Skeletal muscle satellite cell (primary cell): ENCODE results near the gene CLDN15.
"Not testable (repeated sequence)": the region's sequence is repeated elsewhere in the genome, so short reads cannot be mapped to it uniquely, and the experiment has no call there.

Experiments used
- H3K27me3 ChIP-seq: 2 replicates; pipeline ENCODE4 v1.7.0; 2013; ENCODE audit warnings: low read length; ENCODE audit not compliant: control insufficient read depth, insufficient read depth
- H3K36me3 ChIP-seq: 2 replicates; pipeline ENCODE4 v1.7.0; 2013; ENCODE audit warnings: mild to moderate bottlenecking, control low read depth, low read length; ENCODE audit not compliant: insufficient read depth
- H3K4me1 ChIP-seq: 2 replicates; pipeline ENCODE4 v1.7.0; 2013; ENCODE audit warnings: low read length; ENCODE audit not compliant: control insufficient read depth, insufficient read depth
- H3K4me2 ChIP-seq: 2 replicates; pipeline ENCODE4 v1.7.0; 2013; ENCODE audit warnings: mild to moderate bottlenecking, low read length
- H3K4me3 ChIP-seq: 2 replicates; pipeline ENCODE4 v1.7.0; 2013; ENCODE audit warnings: low read length
- H3K9ac ChIP-seq: 2 replicates; pipeline ENCODE4 v1.7.0; 2013; ENCODE audit warnings: mild to moderate bottlenecking, low read depth, low read length, moderate library complexity
- H3K9me3 ChIP-seq: replicated peaks from 2 replicates; pipeline ENCODE4 v1.7.0; 2013; ENCODE audit warnings: mild to moderate bottlenecking, control low read depth, low read length

Gene CLDN15

GRCh38 chr7:101264102-101264706, 26.6 kb upstream of the CLDN15 start:
- H3K9me3 ChIP-seq, H3K36me3 ChIP-seq, H3K4me3 ChIP-seq, H3K27me3 ChIP-seq, H3K4me1 ChIP-seq, H3K9ac ChIP-seq, H3K4me2 ChIP-seq: not testable (repeated sequence)

GRCh38 chr7:101258243-101258731, 20.7 kb upstream of the CLDN15 start:
- Histone ChIP-seq H3K4me2 (no peak overlapping the region), H3K9ac (no peak overlapping the region), H3K36me3 (no peaks in the 10 kb centered on the region), H3K9me3 (no peaks in the 10 kb centered on the region), H3K4me3 (no peak overlapping the region), H3K27me3 (peaks cover 27% of the 10 kb centered on the region), H3K4me1 (no peaks in the 10 kb centered on the region)

GRCh38 chr7:101255796-101256195, 18.2 kb upstream of the CLDN15 start:
- H3K9me3 ChIP-seq = no peaks in the 10 kb centered on the region
- H3K9ac ChIP-seq = no peak overlapping the region
- peaks cover 21% of the 10 kb centered on the region for H3K27me3 ChIP-seq
- no peak overlapping the region for H3K4me3 ChIP-seq
- peaks cover 5% of the 10 kb centered on the region for H3K4me1 ChIP-seq
- no peaks in the 10 kb centered on the region for H3K36me3 ChIP-seq
- H3K4me2 ChIP-seq = no peak overlapping the region

GRCh38 chr7:101253199-101253598, 15.6 kb upstream of the CLDN15 start:
- H3K36me3 ChIP-seq, H3K9ac ChIP-seq, H3K4me2 ChIP-seq, H3K9me3 ChIP-seq, H3K4me3 ChIP-seq: not testable (repeated sequence)
- Histone ChIP-seq H3K27me3 (peaks cover 18% of the 10 kb centered on the region), H3K4me1 (peaks cover 11% of the 10 kb centered on the region)

- peak overlapping the region; percentile 93 for H3K9ac ChIP-seq
- peak overlapping the region; percentile 96 for H3K4me3 ChIP-seq
- peaks cover 18% of the 10 kb centered on the region for H3K27me3 ChIP-seq
- no peaks in the 10 kb centered on the region for H3K9me3 ChIP-seq
- H3K4me2 ChIP-seq = peak overlapping the region; percentile 78
- peaks cover 11% of the 10 kb centered on the region for H3K4me1 ChIP-seq
- H3K36me3 ChIP-seq = peaks cover 13% of the 10 kb centered on the region
These were observed 14.5 kb upstream of the CLDN15 start for GRCh38 chr7:101251871-101252659.

- Histone ChIP-seq H3K36me3 (peaks cover 13% of the 10 kb centered on the region), H3K9me3 (no peaks in the 10 kb centered on the region), H3K9ac (no peak overlapping the region), H3K27me3 (peaks cover 9% of the 10 kb centered on the region), H3K4me1 (peaks cover 13% of the 10 kb centered on the region), H3K4me2 (peak overlapping the region; percentile 20), H3K4me3 (no peak overlapping the region)
These were observed 12.7 kb upstream of the CLDN15 start for GRCh38 chr7:101250324-101250723.

GRCh38 chr7:101248276-101248675, 10.7 kb upstream of the CLDN15 start:
- H3K9me3 ChIP-seq = no peaks in the 10 kb centered on the region
- peaks cover 13% of the 10 kb centered on the region for H3K36me3 ChIP-seq
- H3K27me3 ChIP-seq = no peaks in the 10 kb centered on the region
- no peak overlapping the region for H3K4me3 ChIP-seq
- H3K4me1 ChIP-seq = peaks cover 25% of the 10 kb centered on the region
- no peak overlapping the region for H3K4me2 ChIP-seq
- H3K9ac ChIP-seq = no peak overlapping the region

GRCh38 chr7:101245147-101245668, 7.6 kb upstream of the CLDN15 start:
- H3K4me1 ChIP-seq = peaks cover 17% of the 10 kb centered on the region
- H3K4me2 ChIP-seq = peak overlapping the region; percentile 98
- H3K9me3 ChIP-seq = no peaks in the 10 kb centered on the region
- peaks cover 14% of the 10 kb centered on the region for H3K36me3 ChIP-seq
- H3K9ac ChIP-seq = peak overlapping the region; percentile 94
- no peaks in the 10 kb centered on the region for H3K27me3 ChIP-seq
- peak overlapping the region; percentile 96 for H3K4me3 ChIP-seq

- no peaks in the 10 kb centered on the region for H3K27me3 ChIP-seq
- peak within 1 kb of the TSS; percentile 96 for H3K4me3 ChIP-seq
- H3K4me1 ChIP-seq = peaks cover 17% of the 10 kb centered on the region
- peaks cover 14% of the 10 kb centered on the region for H3K36me3 ChIP-seq
- H3K9ac ChIP-seq = peak within 1 kb of the TSS; percentile 94
- H3K4me2 ChIP-seq = peak within 1 kb of the TSS; percentile 98
- no peaks in the 10 kb centered on the region for H3K9me3 ChIP-seq
These were observed 7.0 kb upstream of the CLDN15 start, which contains the start of gene FIS1 for GRCh38 chr7:101244375-101245146. TSS of gene FIS1 (minus strand) at chr7:101245081. CDS start at chr7:101245004, 77 bp downstream.

GRCh38 chr7:101243646-101244374, 6.2 kb upstream of the CLDN15 start:
- H3K36me3 ChIP-seq = peaks cover 13% of the 10 kb centered on the region
- peak overlapping the region; percentile 96 for H3K4me3 ChIP-seq
- H3K9ac ChIP-seq = peak overlapping the region; percentile 94
- H3K9me3 ChIP-seq = no peaks in the 10 kb centered on the region
- H3K27me3 ChIP-seq = no peaks in the 10 kb centered on the region
- H3K4me2 ChIP-seq = peak overlapping the region; percentile 98
- H3K4me1 ChIP-seq = peaks cover 18% of the 10 kb centered on the region
